Measurements from ENCODE around the gene GAS2. TPM values are rescaled to one million over a fixed set of nuclear protein-coding genes. Genes with fewer than 3 reads are reported as not detected.

GAS2 gene
- total RNA-seq, 4 donors from 2014 or later, result 1.4 to 6.0 (median 2.4) TPM

- TF ChIP-seq CTCF (IDR thresholded peaks at IDR 0.05; ENCODE audit: low read depth), result no peak
These were observed 23.8 kb downstream of the GAS2 start for GRCh38 chr11:22690257-22690656.

GRCh38 chr11:22690871-22691270, 24.5 kb downstream of the GAS2 start:
- no peak for TF ChIP-seq CTCF (IDR thresholded peaks at IDR 0.05; ENCODE audit: low read depth)

- TF ChIP-seq CTCF (IDR thresholded peaks at IDR 0.05; ENCODE audit: low read depth), result no peak
These were observed 33.0 kb downstream of the GAS2 start for GRCh38 chr11:22699388-22699787.

GRCh38 chr11:22702031-22702430, 35.6 kb downstream of the GAS2 start:
- TF ChIP-seq CTCF (IDR thresholded peaks at IDR 0.05; ENCODE audit: low read depth), result no peak

GRCh38 chr11:22703040-22703439, 36.6 kb downstream of the GAS2 start:
- no peak for TF ChIP-seq CTCF (IDR thresholded peaks at IDR 0.05; ENCODE audit: low read depth)

- no peak for TF ChIP-seq CTCF (IDR thresholded peaks at IDR 0.05; ENCODE audit: low read depth)
These were observed 37.2 kb downstream of the GAS2 start for GRCh38 chr11:22703591-22703990.

- TF ChIP-seq CTCF (IDR thresholded peaks at IDR 0.05; ENCODE audit: low read depth), result no peak
These were observed 40.9 kb downstream of the GAS2 start for GRCh38 chr11:22707119-22707899.

Measured in subcutaneous adipose tissue (tissue), 4 donors.